HG03108 (cell line): ENCODE results near the gene TTBK1.

Experiments
- ATAC-seq: cut with Tn5 transposase; IDR thresholded peaks from one replicate; pipeline ENCODE4 v1.9.1; 2021; ENCODE audit warnings: moderate library complexity; ENCODE audit not compliant: unreplicated experiment

TTBK1 gene

GRCh38 chr6:43285832-43286231 is 42.6 kb downstream of the TTBK1 start:
- no peak for ATAC-seq

DNA sequence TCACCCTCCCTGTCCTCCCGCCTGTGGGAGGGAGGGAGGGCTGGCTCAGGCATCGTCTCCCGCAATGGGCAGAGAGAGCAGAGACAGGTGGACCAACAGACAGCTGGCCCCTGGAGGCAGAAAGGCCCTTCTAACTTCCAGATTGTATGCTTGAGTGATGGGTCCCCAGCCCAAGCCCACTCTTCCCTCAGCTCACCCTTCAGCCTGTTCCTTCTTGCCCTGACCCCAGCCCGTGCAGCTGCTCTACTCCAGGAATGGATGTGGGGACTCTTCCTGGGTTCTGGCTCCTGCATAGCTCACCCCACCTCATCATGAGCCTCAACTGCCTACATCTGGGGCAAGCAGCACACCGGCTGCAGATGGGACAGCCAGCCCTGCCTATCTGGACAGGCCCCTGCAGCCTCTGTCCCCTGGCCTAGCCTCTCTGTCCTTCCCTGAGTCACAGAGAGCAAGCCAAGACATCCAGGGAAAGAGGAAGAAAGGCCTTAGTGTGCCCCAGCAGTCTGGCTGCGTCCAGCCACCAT is 43.2 kb downstream of the TTBK1 start:
- ATAC-seq, result no peak

- ATAC-seq, result no peak
These were observed 43.9 kb downstream of the TTBK1 start for GRCh38 chr6:43286980-43287716.

DNA sequence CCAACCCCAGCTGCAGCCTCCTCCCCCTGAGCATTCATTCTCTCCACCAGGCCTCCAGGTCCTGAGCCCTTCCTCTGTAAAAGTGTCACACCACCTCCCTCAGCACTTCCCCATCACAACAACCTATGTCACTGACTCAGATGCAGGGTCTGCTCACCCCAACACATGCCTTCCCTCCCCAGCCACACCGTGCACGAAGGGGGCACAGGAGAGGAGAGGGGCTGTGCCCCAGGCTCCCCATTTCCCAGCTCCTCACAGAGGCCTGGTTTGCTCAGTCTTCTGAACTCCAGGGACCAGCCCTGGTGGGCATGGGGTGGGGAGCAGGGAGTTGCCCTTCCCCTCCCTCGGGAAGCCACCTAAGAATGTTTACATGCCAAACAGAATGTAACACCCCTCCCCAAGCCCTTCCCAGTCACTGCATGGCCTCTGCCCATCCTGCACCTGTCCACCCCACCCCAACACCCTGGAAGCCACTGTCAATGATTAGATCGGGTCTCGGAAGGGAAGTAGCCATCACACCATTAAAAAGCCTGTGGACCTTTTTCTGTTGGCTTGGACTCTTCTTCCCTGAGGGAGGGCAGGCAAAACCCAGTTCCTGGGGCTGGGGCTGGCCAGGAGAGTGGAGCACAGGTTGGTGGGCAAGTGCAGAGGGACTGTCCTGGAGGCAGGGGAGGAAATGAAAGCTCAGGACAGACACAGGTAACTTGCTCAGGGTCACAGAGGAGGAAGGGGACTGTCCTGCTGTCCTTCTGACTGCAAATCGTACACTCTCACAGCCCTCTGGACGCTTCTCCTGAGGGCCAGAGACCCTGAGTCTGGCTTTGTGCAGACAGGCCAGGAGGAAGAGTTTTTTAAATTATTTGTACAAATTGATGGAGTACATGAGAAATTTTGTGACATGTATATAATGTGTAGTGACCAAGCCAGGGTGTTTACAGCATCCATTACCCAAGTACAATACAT is 44.7 kb downstream of the TTBK1 start:
- no peak for ATAC-seq

GRCh38 chr6:43290339-43290904 is 47.1 kb downstream of the TTBK1 start:
- no peak for ATAC-seq

- ATAC-seq, result no peak
These were observed 47.6 kb downstream of the TTBK1 start for GRCh38 chr6:43290905-43291355.

- ATAC-seq, result no peak
These were observed 48.4 kb downstream of the TTBK1 start for GRCh38 chr6:43291708-43292107.

- ATAC-seq, result no peak
These were observed 49.1 kb downstream of the TTBK1 start for GRCh38 chr6:43292341-43292740.

DNA sequence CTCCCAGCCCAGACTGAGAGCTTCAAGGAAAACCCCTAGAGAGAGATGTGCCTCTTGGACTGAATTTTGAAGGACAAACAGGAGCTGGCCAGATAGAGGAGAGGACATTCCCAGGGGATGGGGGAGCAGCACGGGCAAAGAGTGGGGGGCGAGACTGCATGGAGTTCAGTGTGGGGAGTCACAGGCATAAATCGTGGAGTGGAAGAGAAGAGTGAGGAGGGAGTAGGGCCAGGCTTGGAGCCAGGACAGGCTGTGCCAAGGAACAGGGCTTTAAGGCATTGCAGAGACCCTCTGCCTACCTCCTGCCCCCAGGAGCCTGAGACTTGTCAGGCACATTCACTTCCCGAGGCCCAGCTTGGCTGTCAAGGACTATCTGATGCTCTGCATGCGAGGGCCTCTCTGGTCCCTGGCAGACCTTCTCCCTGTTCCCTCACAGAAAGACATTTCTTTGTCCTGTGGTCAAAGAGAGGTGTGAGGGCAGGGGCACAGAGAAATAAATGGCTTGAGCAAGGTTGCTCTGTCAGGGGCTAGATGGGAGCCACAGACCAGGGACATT is 49.6 kb downstream of the TTBK1 start:
- no peak for ATAC-seq

- no peak for ATAC-seq
These were observed 50.4 kb downstream of the TTBK1 start for GRCh38 chr6:43293698-43294097.

GRCh38 chr6:43294536-43294935 is 51.3 kb downstream of the TTBK1 start:
- ATAC-seq, result no peak

DNA sequence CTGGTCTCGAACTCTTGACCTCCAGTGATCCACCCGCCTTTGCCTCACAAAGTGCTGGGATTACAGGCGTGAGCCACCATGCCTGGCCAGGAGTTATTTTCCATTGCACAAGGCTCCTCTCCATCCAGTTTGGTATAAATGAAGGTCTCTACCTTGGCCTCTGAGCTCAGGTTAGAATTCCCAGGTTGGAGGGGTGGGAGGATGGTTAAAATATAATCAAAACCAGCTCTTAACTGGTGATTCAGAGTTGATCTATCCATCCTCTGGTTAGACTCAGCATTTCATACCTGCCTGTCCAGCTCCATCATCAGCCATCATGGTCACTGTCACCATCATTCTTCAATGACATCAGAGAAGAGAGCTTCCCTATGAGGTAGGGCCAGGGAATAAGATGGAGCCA is 52.2 kb downstream of the TTBK1 start:
- ATAC-seq, result no peak

GRCh38 chr6:43296780-43297497 is 53.7 kb downstream of the TTBK1 start:
- ATAC-seq, result no peak

- no peak for ATAC-seq
These were observed 54.6 kb downstream of the TTBK1 start, which contains the start of gene SLC22A7 for GRCh38 chr6:43297644-43298564. Gene SLC22A7, plus strand, starts transcription at chr6:43298260. Its CDS starts 99 bp downstream, at chr6:43298359.

DNA sequence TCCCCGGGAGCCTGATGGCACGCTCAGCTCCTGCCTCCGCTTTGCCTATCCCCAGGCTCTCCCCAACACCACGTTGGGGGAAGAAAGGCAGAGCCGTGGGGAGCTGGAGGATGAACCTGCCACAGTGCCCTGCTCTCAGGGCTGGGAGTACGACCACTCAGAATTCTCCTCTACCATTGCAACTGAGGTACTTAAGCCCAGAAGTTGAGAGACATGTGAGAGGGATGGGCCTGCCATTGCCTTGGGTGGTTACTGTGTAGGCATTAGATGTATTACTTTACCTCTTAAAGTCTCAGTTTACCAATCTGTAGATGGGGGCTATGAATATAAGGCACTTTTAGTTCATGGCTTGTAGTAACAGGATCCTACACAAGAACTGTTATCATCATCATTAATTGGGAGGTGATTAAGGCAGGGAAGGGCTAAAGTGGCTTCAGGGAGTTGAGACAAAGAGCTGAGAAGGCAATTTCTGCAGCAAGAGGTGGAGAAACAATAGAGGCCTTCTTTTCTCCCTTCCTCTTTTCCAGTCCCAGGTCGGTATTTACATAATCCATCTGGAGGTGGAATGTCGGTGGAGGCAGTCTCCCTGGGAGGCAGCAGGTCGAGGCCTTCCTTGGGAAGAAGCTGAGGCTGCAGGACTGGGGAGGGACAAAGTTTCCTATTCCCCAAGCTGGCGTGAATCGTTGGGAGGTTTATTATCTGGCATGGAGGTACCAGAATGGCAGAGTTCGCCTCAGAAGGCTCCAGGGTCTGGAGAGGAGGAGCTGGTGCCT is 55.5 kb downstream of the TTBK1 start:
- no peak for ATAC-seq

DNA sequence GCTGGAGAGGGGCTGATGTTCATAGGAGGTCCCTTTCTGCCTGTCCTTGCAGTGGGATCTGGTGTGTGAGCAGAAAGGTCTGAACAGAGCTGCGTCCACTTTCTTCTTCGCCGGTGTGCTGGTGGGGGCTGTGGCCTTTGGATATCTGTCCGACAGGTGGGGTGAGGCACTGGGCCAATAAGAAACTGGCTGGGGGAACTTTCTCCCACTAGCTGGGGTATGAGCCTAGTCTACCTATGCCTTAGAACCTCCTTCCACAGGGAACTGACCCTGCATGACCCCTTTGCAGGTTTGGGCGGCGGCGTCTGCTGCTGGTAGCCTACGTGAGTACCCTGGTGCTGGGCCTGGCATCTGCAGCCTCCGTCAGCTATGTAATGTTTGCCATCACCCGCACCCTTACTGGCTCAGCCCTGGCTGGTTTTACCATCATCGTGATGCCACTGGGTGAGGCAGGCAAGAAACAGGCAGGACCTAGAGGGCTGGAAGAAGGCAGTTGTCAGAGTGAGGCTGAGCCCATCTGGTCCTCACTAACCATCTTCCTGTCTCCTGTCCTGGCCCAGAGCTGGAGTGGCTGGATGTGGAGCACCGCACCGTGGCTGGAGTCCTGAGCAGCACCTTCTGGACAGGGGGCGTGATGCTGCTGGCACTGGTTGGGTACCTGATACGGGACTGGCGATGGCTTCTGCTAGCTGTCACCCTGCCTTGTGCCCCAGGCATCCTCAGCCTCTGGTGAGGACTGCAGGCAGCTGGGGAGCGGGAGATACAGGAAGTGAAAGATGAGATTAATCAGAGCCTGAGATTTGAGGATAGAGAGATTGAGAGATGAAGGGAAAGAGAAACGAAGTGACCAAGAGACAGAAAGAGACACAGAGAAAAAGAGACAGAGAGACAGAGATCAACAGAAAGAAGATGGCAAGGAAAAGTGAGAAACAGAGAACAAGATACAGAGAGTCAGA is 56.3 kb downstream of the TTBK1 start:
- no peak for ATAC-seq
